BLaER1 (cell line): ENCODE data around the gene RSBN1L.

Experiments used
- H3K27ac ChIP-seq: shearing (Covaris generic); formaldehyde crosslinking; 2 replicates; pipeline ENCODE4 v1.8.1; 2022
- H3K27me3 ChIP-seq: shearing (Covaris generic); formaldehyde crosslinking; 2 replicates; pipeline ENCODE4 v1.8.1; 2022
- H3K36me3 ChIP-seq: shearing (Covaris generic); formaldehyde crosslinking; 2 replicates; pipeline ENCODE4 v1.8.1; 2022
- H3K4me1 ChIP-seq: shearing (Covaris generic); formaldehyde crosslinking; 2 replicates; pipeline ENCODE4 v1.8.1; 2022
- H3K4me2 ChIP-seq: shearing (Covaris generic); formaldehyde crosslinking; 2 replicates; pipeline ENCODE4 v1.8.1; 2022
- H3K4me3 ChIP-seq: shearing (Covaris generic); formaldehyde crosslinking; 2 replicates; pipeline ENCODE4 v1.8.1; 2022
- H3K9ac ChIP-seq: shearing (Covaris generic); formaldehyde crosslinking; 2 replicates; pipeline ENCODE4 v1.8.1; 2022
- H3K9me3 ChIP-seq: shearing (Covaris generic); formaldehyde crosslinking; 2 replicates; pipeline ENCODE4 v1.8.1; 2022
- H4K20me1 ChIP-seq: shearing (Covaris generic); formaldehyde crosslinking; 2 replicates; pipeline ENCODE4 v1.8.1; 2022
- Cebpa-rat ChIP-seq: shearing (Covaris generic); IDR thresholded peaks from 2 replicates; pipeline ENCODE4 v1.8.1; 2022

The RSBN1L gene

GRCh38 chr7:77658928-77659327 is 37.3 kb upstream of the RSBN1L start:
- H3K4me3 ChIP-seq = no peak overlapping the region
- TF ChIP-seq Cebpa-rat = no peak
- no peaks in the 10 kb centered on the region for H3K27me3 ChIP-seq
- H3K4me1 ChIP-seq = no peaks in the 10 kb centered on the region
- H3K4me2 ChIP-seq = no peak overlapping the region
- peaks cover 20% of the 10 kb centered on the region for H3K36me3 ChIP-seq
- no peak overlapping the region for H3K27ac ChIP-seq
- no peaks in the 10 kb centered on the region for H4K20me1 ChIP-seq
- H3K9ac ChIP-seq = no peak overlapping the region
- H3K9me3 ChIP-seq = no peaks in the 10 kb centered on the region

GRCh38 chr7:77661816-77662215 is 34.4 kb upstream of the RSBN1L start:
- Histone ChIP-seq H3K36me3 (0 out of 2 replicates have a peak, but pooled peaks cover 7% of the 10 kb centered on the region), H3K4me1 (no peaks in the 10 kb centered on the region), H3K4me3 (no peak overlapping the region), H3K4me2 (no peak overlapping the region), H3K9me3 (no peaks in the 10 kb centered on the region), H3K27ac (no peak overlapping the region), H4K20me1 (no peaks in the 10 kb centered on the region), H3K27me3 (no peaks in the 10 kb centered on the region), H3K9ac (no peak overlapping the region)
- TF ChIP-seq Cebpa-rat = no peak

GRCh38 chr7:77662869-77663268 is 33.4 kb upstream of the RSBN1L start:
- no peak for TF ChIP-seq Cebpa-rat
- H3K9ac ChIP-seq = no peak overlapping the region
- H4K20me1 ChIP-seq = no peaks in the 10 kb centered on the region
- H3K4me3 ChIP-seq = no peak overlapping the region
- no peak overlapping the region for H3K27ac ChIP-seq
- H3K9me3 ChIP-seq = no peaks in the 10 kb centered on the region
- no peaks in the 10 kb centered on the region for H3K4me1 ChIP-seq
- no peaks in the 10 kb centered on the region for H3K27me3 ChIP-seq
- H3K36me3 ChIP-seq = 0 out of 2 replicates have a peak, but pooled peaks cover 7% of the 10 kb centered on the region
- no peak overlapping the region for H3K4me2 ChIP-seq

- Histone ChIP-seq H3K4me3 (no peak overlapping the region), H3K4me1 (no peaks in the 10 kb centered on the region), H3K9ac (no peak overlapping the region), H4K20me1 (no peaks in the 10 kb centered on the region), H3K9me3 (no peaks in the 10 kb centered on the region), H3K36me3 (no peaks in the 10 kb centered on the region), H3K27ac (no peak overlapping the region), H3K4me2 (no peak overlapping the region), H3K27me3 (no peaks in the 10 kb centered on the region)
- TF ChIP-seq Cebpa-rat = no peak
Measured at GRCh38 chr7:77664715-77665114, 31.5 kb upstream of the RSBN1L start.

GRCh38 chr7:77665161-77665560 is 31.1 kb upstream of the RSBN1L start:
- Histone ChIP-seq H3K36me3 (no peaks in the 10 kb centered on the region), H4K20me1 (no peaks in the 10 kb centered on the region), H3K27ac (no peak overlapping the region), H3K4me2 (no peak overlapping the region), H3K9ac (no peak overlapping the region), H3K9me3 (no peaks in the 10 kb centered on the region), H3K4me3 (no peak overlapping the region), H3K4me1 (no peaks in the 10 kb centered on the region), H3K27me3 (no peaks in the 10 kb centered on the region)
- TF ChIP-seq Cebpa-rat = no peak

- Histone ChIP-seq H3K4me1 (no peaks in the 10 kb centered on the region), H3K4me2 (no peak overlapping the region), H3K27me3 (no peaks in the 10 kb centered on the region), H3K9ac (no peak overlapping the region), H4K20me1 (no peaks in the 10 kb centered on the region), H3K4me3 (no peak overlapping the region), H3K27ac (no peak overlapping the region), H3K36me3 (no peaks in the 10 kb centered on the region), H3K9me3 (no peaks in the 10 kb centered on the region)
- no peak for TF ChIP-seq Cebpa-rat
Measured at GRCh38 chr7:77667459-77668086, 28.7 kb upstream of the RSBN1L start.

GRCh38 chr7:77674878-77675277 is 21.4 kb upstream of the RSBN1L start:
- Histone ChIP-seq H3K4me2 (no peak overlapping the region), H3K9ac (no peak overlapping the region), H3K27ac (no peak overlapping the region), H3K27me3 (no peaks in the 10 kb centered on the region), H3K4me1 (no peaks in the 10 kb centered on the region), H4K20me1 (no peaks in the 10 kb centered on the region), H3K4me3 (no peak overlapping the region), H3K9me3 (no peaks in the 10 kb centered on the region), H3K36me3 (no peaks in the 10 kb centered on the region)
- TF ChIP-seq Cebpa-rat = no peak

- H3K9ac ChIP-seq = no peak overlapping the region
- peaks cover 9% of the 10 kb centered on the region for H3K4me1 ChIP-seq
- H4K20me1 ChIP-seq = no peaks in the 10 kb centered on the region
- H3K4me2 ChIP-seq = no peak overlapping the region
- peaks cover 29% of the 10 kb centered on the region for H3K36me3 ChIP-seq
- H3K4me3 ChIP-seq = no peak overlapping the region
- no peak for TF ChIP-seq Cebpa-rat
- no peaks in the 10 kb centered on the region for H3K9me3 ChIP-seq
- H3K27ac ChIP-seq = no peak overlapping the region
- H3K27me3 ChIP-seq = no peaks in the 10 kb centered on the region
Measured at GRCh38 chr7:77679608-77680007, 16.7 kb upstream of the RSBN1L start.

- Histone ChIP-seq H3K4me1 (peaks cover 10% of the 10 kb centered on the region), H3K27me3 (no peaks in the 10 kb centered on the region), H3K9me3 (no peaks in the 10 kb centered on the region), H3K9ac (no peak overlapping the region), H3K27ac (no peak overlapping the region), H3K4me3 (no peak overlapping the region), H3K36me3 (peaks cover 33% of the 10 kb centered on the region), H3K4me2 (no peak overlapping the region), H4K20me1 (no peaks in the 10 kb centered on the region)
- TF ChIP-seq Cebpa-rat = no peak
Measured at GRCh38 chr7:77680266-77680665, 16.0 kb upstream of the RSBN1L start.

GRCh38 chr7:77684030-77684429 is 12.2 kb upstream of the RSBN1L start:
- H3K9me3 ChIP-seq = no peaks in the 10 kb centered on the region
- no peak for TF ChIP-seq Cebpa-rat
- H3K27me3 ChIP-seq = no peaks in the 10 kb centered on the region
- peaks cover 40% of the 10 kb centered on the region for H3K36me3 ChIP-seq
- H3K27ac ChIP-seq = no peak overlapping the region
- no peaks in the 10 kb centered on the region for H4K20me1 ChIP-seq
- H3K4me1 ChIP-seq = peaks cover 21% of the 10 kb centered on the region
- H3K9ac ChIP-seq = no peak overlapping the region
- no peak overlapping the region for H3K4me3 ChIP-seq
- peak overlapping the region; percentile 23 for H3K4me2 ChIP-seq

- H3K4me3 ChIP-seq = no peak overlapping the region
- no peak overlapping the region for H3K27ac ChIP-seq
- no peak for TF ChIP-seq Cebpa-rat
- H4K20me1 ChIP-seq = no peaks in the 10 kb centered on the region
- no peaks in the 10 kb centered on the region for H3K27me3 ChIP-seq
- peaks cover 21% of the 10 kb centered on the region for H3K4me1 ChIP-seq
- no peak overlapping the region for H3K4me2 ChIP-seq
- H3K36me3 ChIP-seq = peaks cover 50% of the 10 kb centered on the region
- H3K9ac ChIP-seq = no peak overlapping the region
- no peaks in the 10 kb centered on the region for H3K9me3 ChIP-seq
Measured at GRCh38 chr7:77685233-77685632, 11.0 kb upstream of the RSBN1L start.
